K562 (cell line): ENCODE measurements around the gene ATXN1. TPM values are rescaled to one million over a fixed set of nuclear protein-coding genes. Genes with fewer than 3 reads are reported as not detected.

Experiments used
- C11orf30 ChIP-seq: fragments of 450-650 bp; IDR thresholded peaks from 2 replicates; pipeline ENCODE4 v1.6.1; 2016; ENCODE audit warnings: low read depth, mild to moderate bottlenecking
- EP300 ChIP-seq: IDR thresholded peaks from 2 replicates; pipeline ENCODE4 v1.6.1; 2012; ENCODE audit warnings: low read length, improper control_type of control experiment
- ETS2 ChIP-seq: IDR thresholded peaks from 2 replicates; pipeline ENCODE4 v1.6.1; 2016; ENCODE audit warnings: borderline replicate concordance, missing genetic modification characterization, mild to moderate bottlenecking, moderate library complexity, missing compliant biosample characterization; ENCODE audit not compliant: poor library complexity, severe bottlenecking
- FOXK1 ChIP-seq: sonication (generic); formaldehyde crosslinking; IDR thresholded peaks from 2 replicates; pipeline ENCODE4 v1.8.0; 2022; ENCODE audit warnings: missing genetic modification reagents, mild to moderate bottlenecking, borderline replicate concordance
- HNRNPLL ChIP-seq: fragments of 200-400 bp; formaldehyde crosslinking; IDR thresholded peaks from 2 replicates; pipeline ENCODE4 v1.6.1; 2017; ENCODE audit warnings: low read length, low read depth, mild to moderate bottlenecking; ENCODE audit not compliant: poor library complexity, severe bottlenecking
- NFYB ChIP-seq: IDR thresholded peaks from 2 replicates; pipeline ENCODE4 v1.6.1; 2011; ENCODE audit warnings: mild to moderate bottlenecking, moderate library complexity; ENCODE audit not compliant: insufficient read length; ENCODE audit errors: extremely low read depth
- NRF1 ChIP-seq, 2 experiments: fragments of 450-650 bp; IDR thresholded peaks in 1 of 2; conservative IDR thresholded peaks in 1 of 2; 2 replicates each; pipeline ENCODE4 v1.6.1; 2014; ENCODE audit warnings: mild to moderate bottlenecking in 2 of 2
- RBM39 ChIP-seq: fragments of 200-400 bp; formaldehyde crosslinking; optimal IDR thresholded peaks from 2 replicates; pipeline ENCODE3; 2018; ENCODE audit warnings: low read depth, low read length
- REST ChIP-seq, 2 experiments: fragments of 450-650 bp; formaldehyde crosslinking in 1 of 2; IDR thresholded peaks; 2 replicates each; pipeline versions ENCODE4 v1.4.0 to v1.6.1; 2014 to 2020; ENCODE audit warnings: mild to moderate bottlenecking in 2 of 2, borderline replicate concordance in 1 of 2, low read depth in 1 of 2
- TAF15 ChIP-seq: fragments of 200-400 bp; formaldehyde crosslinking; IDR thresholded peaks from 2 replicates; pipeline ENCODE4 v1.6.1; 2017; ENCODE audit warnings: mild to moderate bottlenecking, low read depth, low read length, moderate library complexity
- TAL1 ChIP-seq: fragments of 450-650 bp; IDR thresholded peaks from 2 replicates; pipeline ENCODE4 v1.6.1; 2016; ENCODE audit warnings: mild to moderate bottlenecking
- TEAD4 ChIP-seq, 2 experiments: sonication (generic) in 1 of 2; formaldehyde crosslinking in 1 of 2; IDR thresholded peaks; 2 replicates each; pipeline versions ENCODE4 v1.6.1 to v1.8.0; 2012 to 2022; ENCODE audit warnings: borderline replicate concordance in 1 of 2, inconsistent platforms in 1 of 2, low read length in 1 of 2, mild to moderate bottlenecking in 1 of 2, missing genetic modification reagents in 1 of 2
- ZFX ChIP-seq: sonication (generic); formaldehyde crosslinking; IDR thresholded peaks from 2 replicates; pipeline ENCODE4 v1.8.0; 2022; ENCODE audit warnings: mild to moderate bottlenecking, missing genetic modification reagents, moderate library complexity
- ZNF165 ChIP-seq: fragments of 250-450 bp; sonication (Bioruptor Pico); IDR thresholded peaks from 2 replicates; pipeline ENCODE4 v1.4.0; 2020; ENCODE audit warnings: borderline replicate concordance
- ZNF449 ChIP-seq: fragments of 250-450 bp; sonication (Bioruptor Pico); IDR thresholded peaks from 2 replicates; pipeline ENCODE4 v1.8.0; 2022; ENCODE audit warnings: moderate library complexity, mild to moderate bottlenecking, inconsistent platforms
- polyA plus RNA-seq, 8 experiments: library from polyadenylated mRNA; depleted of rRNA in 4 of 8; stranded (reverse) in 5 of 8; unstranded in 3 of 8; fragments of >200 nt; fragmentation: Nextera tagmentation in 2 of 8; fragmentation: Illumina TruSeq in 1 of 8; extraction: Ambion mirVana in 2 of 8; extraction: Trizol in 1 of 8; gene quantifications; 2 replicates each; pipeline versions ENCODE4 v1.2.1 to v1.2.3, GENCODE V29; 2011 to 2014; ENCODE audit warnings: inconsistent platforms in 1 of 8, missing spikeins in 1 of 8
- total RNA-seq, 7 experiments: library from RNA; depleted of rRNA in 6 of 7; stranded (reverse); fragments of >200 nt in 6 of 7; fragmentation: Illumina TruSeq in 2 of 7; extraction: Trizol in 2 of 7; gene quantifications; 2 replicates each; pipeline versions ENCODE4 v1.2.1 to v1.2.3, GENCODE V29; 2011 to 2021; ENCODE audit warnings: low replicate concordance in 1 of 7
- TF ChIP-seq, protein P1 (sequence below): sonication (generic); formaldehyde crosslinking; IDR thresholded peaks from 2 replicates; pipeline ENCODE4 v1.8.0; 2022; ENCODE audit warnings: mild to moderate bottlenecking, missing genetic modification reagents

Gene ATXN1
- total and polyA plus RNA-seq, 9 of the 15 experiments (the other 6 are each of a cell fraction or from before 2014, with no cell fraction given) = under 0.01 to 1.2 (median 0.58) TPM

DNA sequence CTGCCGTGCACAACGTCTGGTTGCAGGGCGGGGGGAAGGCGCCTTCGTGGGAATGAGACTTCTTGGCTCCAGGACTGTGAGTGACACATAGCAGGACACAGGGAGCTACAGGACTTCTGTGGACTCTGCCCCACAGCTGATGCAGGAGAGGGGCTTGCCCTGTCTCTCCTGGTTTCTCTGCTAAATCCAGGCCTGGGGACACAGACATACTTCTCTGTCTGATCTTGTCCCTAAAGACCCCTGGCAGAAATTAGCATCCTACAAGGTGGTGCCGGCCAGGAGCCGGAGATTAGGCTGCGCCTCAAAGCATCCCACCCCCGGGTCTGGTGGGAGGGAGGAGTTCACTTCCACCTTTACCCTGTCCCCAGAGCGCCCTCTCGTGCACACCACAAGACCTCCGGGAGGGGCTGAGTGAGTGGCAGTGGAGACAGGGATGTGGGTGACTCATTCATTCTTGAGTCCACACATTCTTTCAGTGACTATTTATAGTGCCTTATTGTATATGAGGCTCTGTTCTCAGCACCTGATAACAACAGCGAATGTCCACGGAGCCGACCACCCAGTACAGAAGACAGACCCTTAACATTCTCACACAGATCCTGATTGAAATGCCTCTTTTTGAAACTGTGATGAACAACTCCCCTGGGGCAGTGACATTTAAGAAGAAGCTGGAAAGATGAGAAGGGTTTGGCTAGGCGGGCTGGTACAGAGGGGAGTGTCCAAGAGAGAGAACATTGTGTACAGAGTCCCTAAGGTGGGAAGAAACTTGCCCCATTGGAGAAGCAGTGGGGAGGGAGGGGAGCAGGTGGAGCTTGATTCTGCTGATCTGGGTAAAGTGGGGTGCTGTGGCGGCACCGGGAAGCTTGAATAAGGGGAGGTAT is 483.9 kb downstream of the ATXN1 start (continued):
- TF ChIP-seq NRF1 (conservative IDR thresholded peaks at IDR 0.05 in 1 of 2, IDR thresholded peaks at IDR 0.05 in 1 of 2) (0 out of 4 replicates have a peak, but pooled peaks of 1 of the 2 experiments have one; percentile 4), EP300 (peak; percentile 64), RBM39 (no peak), NFYB (no peak), HNRNPLL (no peak), ZNF165 (CRISPR knock-in tag) (0 out of 2 replicates have a peak, but pooled peaks have one; percentile 28), ZFX (CRISPR knock-in tag) (no peak), REST (IDR thresholded peaks at IDR 0.05; ENCODE audit: borderline replicate concordance) (peak; percentile 84), REST (CRISPR knock-in tag; IDR thresholded peaks at IDR 0.05; ENCODE audit: low read depth) (no peak), TAF15 (no peak), ETS2 (tag) (no peak), ZNF449 (no peak), C11orf30 (peak; percentile 27; the same call in 1 of the 2 replicates), TEAD4 (IDR thresholded peaks at IDR 0.05; ENCODE audit: low read length) (peak; percentile 72), TEAD4 (CRISPR knock-in tag; IDR thresholded peaks at IDR 0.05; ENCODE audit: borderline replicate concordance) (no peak), TAL1 (no peak), FOXK1 (CRISPR knock-in tag) (no peak)
- TF ChIP-seq, protein P1, sequence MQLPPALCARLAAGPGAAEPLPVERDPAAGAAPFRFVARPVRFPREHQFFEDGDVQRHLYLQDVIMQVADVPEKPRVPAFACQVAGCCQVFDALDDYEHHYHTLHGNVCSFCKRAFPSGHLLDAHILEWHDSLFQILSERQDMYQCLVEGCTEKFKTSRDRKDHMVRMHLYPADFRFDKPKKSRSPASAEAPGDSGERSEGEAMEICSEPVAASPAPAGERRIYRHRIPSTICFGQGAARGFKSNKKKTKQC = no peak
